Astrocyte (in vitro differentiated cells and primary cell): Measurements from ENCODE around the gene MARK1. TPM values are rescaled to one million over a fixed set of nuclear protein-coding genes. Genes with fewer than 3 reads are reported as not detected.

ENCODE experiments used
- DNase-seq: peaks from one replicate; pipeline ENCODE4 v3.0.0-alpha.2; 2010; ENCODE audit warnings: low read depth
- FAIRE-seq: peaks from 2 replicates; lab custom pipeline; 2011; peaks lifted over from hg19 to GRCh38; lab: Jason Lieb, UNC
- H2AFZ ChIP-seq: 2 replicates; pipeline ENCODE4 v1.6.0; 2012; ENCODE audit warnings: low read depth, low read length, inconsistent platforms
- H3K27ac ChIP-seq: 2 replicates; pipeline ENCODE4 v1.5.1; 2011; ENCODE audit warnings: low read depth, low read length, inconsistent platforms
- H3K27me3 ChIP-seq: 2 replicates; pipeline ENCODE4 v1.6.0; 2011; ENCODE audit warnings: low read length, inconsistent platforms; ENCODE audit not compliant: insufficient read depth
- H3K36me3 ChIP-seq: 2 replicates; pipeline ENCODE4 v1.5.1; 2011; ENCODE audit warnings: low read length, inconsistent platforms; ENCODE audit not compliant: insufficient read depth
- H3K4me1 ChIP-seq: 2 replicates; pipeline ENCODE4 v1.5.1; 2011; ENCODE audit warnings: low read length, inconsistent platforms; ENCODE audit not compliant: insufficient read depth
- H3K4me2 ChIP-seq: 2 replicates; pipeline ENCODE4 v1.6.0; 2012; ENCODE audit warnings: low read length, inconsistent platforms
- H3K4me3 ChIP-seq: 2 replicates; pipeline ENCODE4 v1.5.1; 2011; ENCODE audit warnings: low read depth, mild to moderate bottlenecking, low read length, inconsistent platforms; ENCODE audit not compliant: insufficient read depth
- H3K79me2 ChIP-seq: 2 replicates; pipeline ENCODE4 v1.6.0; 2012; ENCODE audit warnings: mild to moderate bottlenecking, low read length, inconsistent platforms; ENCODE audit not compliant: insufficient read depth
- H3K9ac ChIP-seq: 2 replicates; pipeline ENCODE4 v1.6.0; 2012; ENCODE audit warnings: mild to moderate bottlenecking, low read length, inconsistent platforms
- H3K9me3 ChIP-seq: 2 replicates; pipeline ENCODE4 v1.5.1; 2012; ENCODE audit warnings: low read depth, mild to moderate bottlenecking, low read length, inconsistent platforms; ENCODE audit not compliant: insufficient read depth
- H4K20me1 ChIP-seq: 2 replicates; pipeline ENCODE4 v1.6.0; 2012; ENCODE audit warnings: low read length, inconsistent platforms; ENCODE audit not compliant: insufficient read depth
- H3K27ac Mint-ChIP-seq: one replicate; pipeline ENCODE4 v1.8.0; 2021; ENCODE audit warnings: mild to moderate bottlenecking, mixed read lengths; ENCODE audit not compliant: unreplicated experiment
- H3K27me3 Mint-ChIP-seq: one replicate; pipeline ENCODE4 v1.8.0; 2021; ENCODE audit warnings: low read depth, mixed read lengths; ENCODE audit not compliant: unreplicated experiment
- H3K36me3 Mint-ChIP-seq: one replicate; pipeline ENCODE4 v1.8.0; 2021; ENCODE audit warnings: low read depth, mixed read lengths; ENCODE audit not compliant: unreplicated experiment
- H3K4me1 Mint-ChIP-seq: one replicate; pipeline ENCODE4 v1.8.0; 2021; ENCODE audit warnings: low read depth, mixed read lengths; ENCODE audit not compliant: unreplicated experiment
- H3K4me3 Mint-ChIP-seq: one replicate; pipeline ENCODE4 v1.8.0; 2021; ENCODE audit warnings: mild to moderate bottlenecking, moderate library complexity, mixed read lengths; ENCODE audit not compliant: unreplicated experiment
- H3K9me3 Mint-ChIP-seq: one replicate; pipeline ENCODE4 v1.8.0; 2021; ENCODE audit warnings: mild to moderate bottlenecking, mixed read lengths; ENCODE audit not compliant: unreplicated experiment
- CTCF ChIP-seq: IDR thresholded peaks from 2 replicates; pipeline ENCODE4 v1.5.1; 2011; ENCODE audit warnings: low read depth, mild to moderate bottlenecking, inconsistent platforms, low read length, moderate library complexity; ENCODE audit not compliant: insufficient read depth
- EZH2 ChIP-seq: IDR thresholded peaks from 2 replicates; pipeline ENCODE4 v1.6.1; 2012; ENCODE audit warnings: mild to moderate bottlenecking, low read length, inconsistent platforms; ENCODE audit not compliant: insufficient read depth
- total RNA-seq: library from RNA; stranded (reverse); gene quantifications from 2 replicates; pipeline ENCODE4 v1.2.1, GENCODE V29; 2021

The MARK1 gene
- total RNA-seq, 1 donor from 2014 or later: 10.8 TPM

DNA sequence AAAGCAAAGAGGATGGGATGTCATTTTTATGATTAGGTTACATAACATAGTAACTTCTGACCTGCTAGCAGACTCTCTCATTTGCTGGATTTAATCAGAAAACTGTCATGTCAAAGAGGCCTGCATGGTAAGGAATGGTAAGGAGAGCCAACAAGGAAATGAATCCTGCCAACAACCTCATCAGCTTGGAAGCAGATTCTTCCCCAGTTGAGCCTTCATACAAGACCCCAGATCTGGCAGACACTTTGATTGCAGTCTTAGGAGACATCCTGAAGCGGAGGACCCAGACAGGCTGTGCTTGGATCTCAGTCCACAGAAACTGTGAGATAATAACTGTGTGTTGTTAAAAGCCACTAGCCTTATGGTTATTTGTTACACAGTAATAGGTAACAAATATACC, 27.6 kb upstream of the MARK1 start:
- Mint-ChIP-seq H3K9me3 (no peaks in the 10 kb centered on the region), H3K4me3 (no peak overlapping the region)
- no peak for TF ChIP-seq EZH2
- no peak for TF ChIP-seq CTCF

DNA sequence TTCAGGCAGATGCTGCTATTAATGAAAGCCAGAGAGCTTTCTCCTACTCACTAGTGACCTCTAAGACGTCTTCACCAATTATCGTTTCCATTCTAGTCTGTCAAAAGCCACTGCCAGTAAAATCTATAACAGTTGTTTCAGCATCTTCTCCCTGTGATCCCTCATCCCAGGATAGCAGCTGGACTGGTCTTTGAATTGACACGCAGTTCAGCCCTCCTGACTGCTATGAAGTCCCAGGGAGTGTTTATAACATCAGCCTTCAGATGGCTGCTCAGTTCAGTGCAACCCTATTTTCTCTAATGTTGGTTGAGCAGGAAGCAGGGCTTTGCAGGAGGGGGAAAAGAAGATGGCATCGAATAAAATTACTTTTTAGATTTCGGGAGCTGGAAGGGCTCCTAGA, 23.6 kb upstream of the MARK1 start:
- Histone ChIP-seq H3K4me3 (no peak overlapping the region), H3K4me2 (no peak overlapping the region), H2AFZ (no peak overlapping the region), H4K20me1 (no peaks in the 10 kb centered on the region), H3K27me3 (no peaks in the 10 kb centered on the region), H3K9ac (no peak overlapping the region), H3K9me3 (peaks cover 4% of the 10 kb centered on the region), H3K27ac (no peak overlapping the region), H3K79me2 (no peaks in the 10 kb centered on the region), H3K36me3 (no peaks in the 10 kb centered on the region), H3K4me1 (no peaks in the 10 kb centered on the region)
- Mint-ChIP-seq H3K36me3 (no peaks in the 10 kb centered on the region), H3K4me1 (no peaks in the 10 kb centered on the region), H3K27me3 (peaks cover 2% of the 10 kb centered on the region), H3K27ac (no peak overlapping the region), H3K9me3 (no peaks in the 10 kb centered on the region), H3K4me3 (no peak overlapping the region)
- no peak for TF ChIP-seq CTCF
- DNase-seq (no peak), FAIRE-seq (no peak)

More for the DNA sequence above, 27.6 kb upstream of the MARK1 start:
- Histone ChIP-seq H3K36me3 (no peaks in the 10 kb centered on the region), H3K9me3 (peaks cover 4% of the 10 kb centered on the region), H3K79me2 (no peaks in the 10 kb centered on the region), H3K4me2 (no peak overlapping the region), H3K9ac (no peak overlapping the region), H2AFZ (no peak overlapping the region), H3K4me1 (no peaks in the 10 kb centered on the region), H3K27ac (no peak overlapping the region), H4K20me1 (no peaks in the 10 kb centered on the region), H3K27me3 (no peaks in the 10 kb centered on the region), H3K4me3 (no peak overlapping the region)
- no peaks in the 10 kb centered on the region for H3K36me3 Mint-ChIP-seq
- H3K4me1 Mint-ChIP-seq: peaks cover 3% of the 10 kb centered on the region
- H3K27me3 Mint-ChIP-seq: no peaks in the 10 kb centered on the region
- H3K27ac Mint-ChIP-seq: no peak overlapping the region
- DNase-seq (no peak), FAIRE-seq (no peak)

DNA sequence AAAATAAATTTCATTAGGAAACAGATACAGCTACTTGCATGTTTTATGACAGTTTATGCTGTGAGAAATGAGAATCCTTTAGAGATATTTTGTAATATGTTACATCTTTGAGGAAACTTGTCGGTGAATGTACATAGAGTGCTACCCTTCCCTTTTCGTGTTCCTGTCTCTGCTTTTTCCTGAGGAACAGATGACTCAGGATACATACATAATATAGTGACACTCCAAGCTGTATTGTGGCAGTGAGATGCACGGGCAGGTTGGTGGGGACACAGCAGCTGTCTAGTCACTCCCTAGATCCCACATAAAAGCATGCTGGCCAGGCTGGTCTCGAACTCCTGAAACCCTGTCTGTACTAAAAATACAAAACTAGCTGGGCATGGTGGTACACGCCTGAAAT, 20.9 kb upstream of the MARK1 start:
- no peaks in the 10 kb centered on the region for H3K36me3 Mint-ChIP-seq
- Histone ChIP-seq H3K4me3 (no peak overlapping the region), H3K4me1 (no peaks in the 10 kb centered on the region), H3K27me3 (no peaks in the 10 kb centered on the region), H3K9me3 (no peaks in the 10 kb centered on the region), H3K27ac (no peak overlapping the region), H3K79me2 (no peaks in the 10 kb centered on the region), H4K20me1 (no peaks in the 10 kb centered on the region), H2AFZ (no peak overlapping the region), H3K4me2 (no peak overlapping the region), H3K36me3 (no peaks in the 10 kb centered on the region), H3K9ac (no peak overlapping the region)
- no peak for TF ChIP-seq CTCF
- no peak for TF ChIP-seq EZH2
- no peak overlapping the region for H3K27ac Mint-ChIP-seq
- DNase-seq: no peak
- peaks cover 2% of the 10 kb centered on the region for H3K27me3 Mint-ChIP-seq
- FAIRE-seq: no peak
- H3K9me3 Mint-ChIP-seq: no peaks in the 10 kb centered on the region
- no peak overlapping the region for H3K4me3 Mint-ChIP-seq
- peaks cover 5% of the 10 kb centered on the region for H3K4me1 Mint-ChIP-seq
